GM19463 (cell line): Measurements from ENCODE around the gene ACKR3.

Experiments
- ATAC-seq: cut with Tn5 transposase; IDR thresholded peaks from one replicate; pipeline ENCODE4 v1.9.1; 2021; ENCODE audit warnings: mild to moderate bottlenecking, moderate library complexity; ENCODE audit not compliant: unreplicated experiment

The ACKR3 gene

GRCh38 chr2:236549165-236549564 lies 20.5 kb upstream of the ACKR3 start:
- no peak for ATAC-seq

GRCh38 chr2:236550290-236550689 lies 19.3 kb upstream of the ACKR3 start:
- no peak for ATAC-seq

GRCh38 chr2:236550701-236551465 lies 18.7 kb upstream of the ACKR3 start:
- ATAC-seq = peak; percentile 60

GRCh38 chr2:236551471-236552211 lies 18.0 kb upstream of the ACKR3 start:
- peak; percentile 42 for ATAC-seq

GRCh38 chr2:236552212-236552542 lies 17.4 kb upstream of the ACKR3 start:
- peak; percentile 22 for ATAC-seq

- no peak for ATAC-seq
Measured at GRCh38 chr2:236552581-236553363, 16.9 kb upstream of the ACKR3 start.

GRCh38 chr2:236553522-236553921 lies 16.1 kb upstream of the ACKR3 start:
- ATAC-seq = no peak

GRCh38 chr2:236554629-236555282 lies 14.9 kb upstream of the ACKR3 start:
- no peak for ATAC-seq

GRCh38 chr2:236555481-236555880 lies 14.1 kb upstream of the ACKR3 start:
- no peak for ATAC-seq

- no peak for ATAC-seq
Measured at GRCh38 chr2:236557306-236558030, 12.2 kb upstream of the ACKR3 start.

GRCh38 chr2:236558036-236558435 lies 11.6 kb upstream of the ACKR3 start:
- no peak for ATAC-seq

- peak; percentile 61 for ATAC-seq
Measured at GRCh38 chr2:236558993-236559978, 10.3 kb upstream of the ACKR3 start.

- no peak for ATAC-seq
Measured at GRCh38 chr2:236561874-236562273, 7.8 kb upstream of the ACKR3 start.

GRCh38 chr2:236562434-236562833 lies 7.2 kb upstream of the ACKR3 start:
- no peak for ATAC-seq

- ATAC-seq = no peak
Measured at GRCh38 chr2:236563953-236564352, 5.7 kb upstream of the ACKR3 start.

GRCh38 chr2:236565212-236565611 lies 4.4 kb upstream of the ACKR3 start:
- no peak for ATAC-seq

GRCh38 chr2:236565879-236566402 lies 3.7 kb upstream of the ACKR3 start:
- ATAC-seq = no peak

- ATAC-seq = no peak
Measured at GRCh38 chr2:236566596-236566995, 3.0 kb upstream of the ACKR3 start.
